ENCODE measurements around the gene CERK.

CERK gene

DNA sequence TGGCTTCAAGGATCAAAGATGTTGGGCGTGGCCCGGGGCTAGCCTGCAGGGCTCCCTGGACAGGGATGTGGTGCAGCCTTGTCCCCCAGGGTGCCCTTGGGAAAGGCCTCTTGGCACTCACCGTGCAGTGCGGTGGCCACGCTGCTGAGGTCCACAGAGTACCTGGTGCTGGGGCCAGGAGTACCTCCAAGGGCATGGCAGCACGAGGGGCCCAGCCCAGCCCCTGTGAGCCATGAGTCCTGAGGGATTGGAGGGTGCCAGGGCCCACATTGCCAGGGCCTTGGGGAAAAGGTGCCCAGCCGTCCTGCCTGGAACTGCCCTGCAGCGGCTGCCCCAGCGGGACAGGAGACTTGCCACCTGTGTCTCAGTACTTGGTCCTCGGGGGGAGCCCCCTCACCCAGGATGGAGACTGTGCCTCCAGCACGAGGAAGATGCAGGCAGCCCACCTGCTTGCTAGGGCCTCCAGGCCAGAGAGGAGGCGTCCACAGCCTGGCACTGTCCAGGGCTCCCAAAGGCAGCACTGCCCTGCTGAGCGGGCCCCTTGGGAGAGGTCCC lies 73.7 kb downstream of the CERK start:
- FAIRE-seq (no peak), DNase-seq (ENCODE audit: low spot score) (no peak)

DNA sequence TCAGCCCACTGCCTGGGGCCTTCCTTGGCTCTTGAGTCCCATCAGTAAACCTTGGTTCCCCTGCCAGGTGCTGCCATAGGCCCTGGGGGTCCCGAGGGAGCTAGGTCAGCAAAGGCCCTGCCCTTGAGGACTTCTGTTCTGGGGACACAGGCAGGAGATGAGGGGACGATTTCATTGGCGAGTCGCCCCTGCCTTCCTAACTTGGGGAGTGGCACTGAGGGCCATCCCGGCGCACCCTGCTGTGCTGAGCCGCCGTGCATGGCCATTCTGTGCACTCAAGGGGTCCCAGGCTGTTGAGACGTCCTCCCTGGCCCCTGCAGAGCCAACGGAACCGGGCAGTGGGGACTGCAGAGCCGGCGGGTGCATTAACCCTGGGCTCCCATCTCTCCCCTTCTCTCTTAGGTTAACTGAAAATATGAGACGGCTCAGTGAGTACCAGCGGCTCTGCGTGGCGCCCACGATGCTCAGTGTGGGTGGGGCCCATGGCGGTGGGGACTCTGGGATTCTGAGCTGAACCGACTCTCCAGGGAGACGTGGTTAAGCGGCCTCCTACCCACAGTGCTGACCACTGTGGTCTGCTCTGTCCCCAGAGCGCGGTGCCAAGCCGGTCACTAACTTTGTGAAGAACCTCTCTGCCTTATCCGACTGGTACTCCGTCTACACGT lies 74.5 kb downstream of the CERK start:
- FAIRE-seq (no peak), DNase-seq (ENCODE audit: low spot score) (no peak)

DNA sequence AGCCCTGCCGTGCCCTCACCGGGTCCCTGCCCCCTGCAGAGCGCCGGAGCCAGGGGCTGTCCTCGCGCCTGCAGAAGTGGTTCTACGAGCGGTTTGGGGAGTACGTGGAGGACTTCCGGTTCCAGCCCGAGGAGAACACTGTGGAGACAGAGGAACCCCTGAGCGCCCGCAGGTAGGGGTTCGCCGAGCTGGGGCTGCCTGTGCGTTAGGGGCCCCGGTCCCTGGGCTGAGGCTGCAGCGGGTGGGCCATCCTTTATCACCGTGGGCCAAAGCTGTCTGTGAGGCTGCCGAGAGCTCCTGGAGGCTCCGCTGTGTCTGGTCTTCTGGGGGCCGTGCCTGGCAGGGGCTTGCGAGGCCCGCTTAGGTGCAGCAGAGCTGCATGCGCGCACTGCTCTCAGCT lies 75.1 kb downstream of the CERK start:
- FAIRE-seq: no peak
- DNase-seq (ENCODE audit: low spot score): no peak

DNA sequence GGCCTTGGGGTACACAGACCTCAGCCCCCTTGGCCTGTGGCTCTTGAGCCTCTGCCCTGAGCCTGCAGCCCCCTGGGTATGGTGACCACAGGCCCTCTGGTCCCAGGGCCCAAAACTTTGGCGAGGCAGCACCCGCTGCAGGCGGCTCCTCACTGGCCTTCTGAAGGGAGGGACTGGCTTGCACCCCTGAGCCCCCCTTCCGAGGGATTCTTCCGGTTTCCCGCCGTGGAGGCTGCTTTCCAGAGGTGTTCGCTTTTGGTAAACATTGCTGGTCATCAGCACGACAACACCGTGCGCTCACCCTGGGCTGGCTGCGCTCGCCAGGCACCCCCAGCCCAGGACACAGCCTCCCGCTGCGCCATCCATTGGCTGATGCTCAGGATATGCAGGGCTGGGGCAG lies 75.8 kb downstream of the CERK start:
- FAIRE-seq (no peak), DNase-seq (ENCODE audit: low spot score) (no peak)

- DNase-seq (ENCODE audit: low spot score) (peak; percentile 7), FAIRE-seq (no peak)
Observed at GRCh38 chr22:46661221-46661851, 76.7 kb downstream of the CERK start.

- DNase-seq (ENCODE audit: low spot score): no peak
- no peak for FAIRE-seq
Observed at GRCh38 chr22:46660604-46661201, 77.3 kb downstream of the CERK start.

DNA sequence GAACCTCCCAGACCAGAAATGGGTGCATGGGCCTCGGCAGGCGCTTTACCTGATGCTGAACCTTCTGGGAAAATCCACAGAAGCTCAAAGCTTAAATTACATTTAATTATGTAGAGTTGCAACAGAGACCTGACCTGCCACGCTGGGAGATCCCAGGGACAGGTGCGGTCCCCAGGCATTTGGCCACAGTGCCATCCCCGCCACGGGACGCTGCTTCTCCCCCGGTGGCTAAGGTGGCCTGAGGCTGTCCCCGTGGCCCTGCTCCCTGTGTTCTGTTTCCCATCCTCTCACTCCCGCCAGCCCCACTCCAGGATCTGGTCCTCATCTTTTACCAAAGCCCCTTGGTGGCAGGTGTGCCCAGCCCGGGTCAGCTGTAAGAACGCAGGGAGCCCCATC lies 78.3 kb downstream of the CERK start:
- FAIRE-seq (no peak), DNase-seq (ENCODE audit: low spot score) (no peak)

- FAIRE-seq: no peak
- DNase-seq (ENCODE audit: low spot score): no peak
Observed at GRCh38 chr22:46659059-46659790, 78.8 kb downstream of the CERK start.

DNA sequence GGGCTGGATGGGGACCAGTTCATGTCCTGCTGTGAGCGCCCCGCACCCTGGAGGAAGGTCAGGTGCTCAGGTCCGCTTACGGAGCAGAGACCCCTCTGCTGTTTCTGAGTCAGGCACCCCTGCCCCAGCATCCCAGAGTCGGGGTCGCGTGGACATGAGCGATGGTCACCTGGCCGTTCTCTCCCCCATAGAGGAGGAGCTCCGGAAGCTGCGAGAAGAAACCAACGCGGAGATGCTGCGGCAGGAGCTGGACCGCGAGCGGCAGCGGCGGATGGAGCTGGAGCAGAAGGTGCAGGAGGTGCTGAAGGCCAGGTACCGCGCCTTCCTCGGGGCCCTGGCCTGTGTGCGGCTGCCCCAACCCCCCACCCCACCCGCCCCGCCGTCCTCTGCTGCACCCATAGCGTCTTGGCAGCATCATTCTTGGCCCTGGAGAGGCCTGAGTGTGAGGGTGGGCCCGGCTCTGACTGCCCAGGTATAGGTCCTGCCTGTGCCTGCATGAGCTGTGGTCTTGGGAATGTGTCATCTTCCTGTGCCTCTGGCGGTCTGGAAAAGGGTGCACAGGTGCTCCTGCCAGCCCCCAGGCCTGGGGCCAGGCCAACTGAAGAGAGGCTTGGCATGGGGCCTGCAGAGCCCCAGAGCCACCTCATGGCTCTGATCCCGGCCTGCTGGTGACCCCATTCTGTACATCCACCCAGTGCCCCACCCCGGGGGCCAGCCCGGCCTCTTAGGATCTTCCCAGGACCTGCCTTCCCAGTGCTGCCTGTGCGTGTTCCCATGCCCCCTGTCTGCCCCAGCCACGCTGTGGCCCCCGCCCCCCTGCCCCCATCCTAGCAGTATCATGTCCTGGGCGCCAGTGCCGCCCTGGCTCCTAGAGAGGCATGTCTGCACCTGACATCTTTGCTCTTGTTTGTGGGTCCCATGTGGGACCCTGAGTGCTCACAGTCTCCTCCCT lies 79.8 kb downstream of the CERK start:
- FAIRE-seq: no peak
- no peak for DNase-seq (ENCODE audit: low spot score)

DNA sequence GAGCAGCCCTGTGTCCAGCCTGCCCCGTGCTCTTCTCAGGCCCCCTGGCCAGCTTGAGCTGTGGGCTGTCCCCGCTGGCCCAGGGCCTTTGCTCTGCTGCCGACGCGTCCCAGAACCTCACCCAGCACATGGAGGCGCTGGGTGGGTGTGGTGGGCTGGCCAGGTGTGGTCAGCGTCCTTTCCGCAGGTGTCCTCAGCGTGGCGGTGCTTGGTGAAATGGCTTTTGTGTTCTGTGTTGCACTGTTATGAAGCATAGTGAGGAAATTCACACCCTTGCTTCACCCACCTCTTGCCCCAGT lies 80.4 kb downstream of the CERK start:
- FAIRE-seq (no peak), DNase-seq (ENCODE audit: low spot score) (no peak)

DNA sequence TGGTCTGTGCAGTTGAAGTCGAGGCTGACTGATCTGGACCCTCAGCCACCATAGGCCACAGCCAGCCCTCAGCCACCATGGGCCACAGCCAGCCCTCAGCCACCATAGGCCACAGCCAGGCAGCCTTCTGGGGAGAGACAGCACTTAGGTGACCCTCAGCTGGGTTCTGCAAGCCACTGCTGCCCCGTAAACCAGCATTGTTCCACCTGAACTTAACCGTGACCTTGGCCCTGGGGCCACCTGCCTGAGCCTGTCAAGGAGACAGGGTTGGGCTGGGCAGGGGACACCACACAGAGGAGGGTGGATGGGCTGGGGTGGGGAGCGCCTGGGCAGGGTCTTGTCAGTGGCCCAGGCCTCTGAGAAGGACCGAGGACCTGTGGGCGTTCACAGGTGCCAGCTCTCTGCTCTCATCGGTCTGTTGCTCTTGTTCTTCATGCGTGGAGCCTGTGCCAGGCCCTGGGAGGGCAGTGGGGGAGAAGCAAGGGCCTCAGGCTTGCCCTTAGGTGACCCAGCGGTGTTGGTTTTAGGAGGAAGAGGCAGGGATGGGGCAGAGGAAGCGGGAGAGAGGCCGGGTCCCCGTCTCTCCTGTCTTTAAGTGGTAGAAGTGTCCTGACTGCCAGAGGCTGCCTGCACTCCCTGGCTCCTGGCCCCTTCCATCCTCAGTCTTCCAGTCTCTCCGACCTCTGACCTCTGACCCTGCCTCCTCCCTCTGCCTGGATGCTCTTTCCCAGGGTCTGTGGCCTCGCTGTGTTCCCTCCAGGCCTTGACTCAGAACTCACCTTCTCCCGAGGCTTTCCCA lies 81.0 kb downstream of the CERK start:
- DNase-seq (ENCODE audit: low spot score): no peak
- FAIRE-seq: no peak

- no peak for DNase-seq (ENCODE audit: low spot score)
- FAIRE-seq: no peak
Observed at GRCh38 chr22:46655861-46656608, 82.0 kb downstream of the CERK start.

- FAIRE-seq (no peak), DNase-seq (ENCODE audit: low spot score) (no peak)
Observed at GRCh38 chr22:46654927-46655595, 83.0 kb downstream of the CERK start.

GRCh38 chr22:46654426-46654825 lies 83.6 kb downstream of the CERK start:
- DNase-seq (ENCODE audit: low spot score) (no peak), FAIRE-seq (no peak)

DNA sequence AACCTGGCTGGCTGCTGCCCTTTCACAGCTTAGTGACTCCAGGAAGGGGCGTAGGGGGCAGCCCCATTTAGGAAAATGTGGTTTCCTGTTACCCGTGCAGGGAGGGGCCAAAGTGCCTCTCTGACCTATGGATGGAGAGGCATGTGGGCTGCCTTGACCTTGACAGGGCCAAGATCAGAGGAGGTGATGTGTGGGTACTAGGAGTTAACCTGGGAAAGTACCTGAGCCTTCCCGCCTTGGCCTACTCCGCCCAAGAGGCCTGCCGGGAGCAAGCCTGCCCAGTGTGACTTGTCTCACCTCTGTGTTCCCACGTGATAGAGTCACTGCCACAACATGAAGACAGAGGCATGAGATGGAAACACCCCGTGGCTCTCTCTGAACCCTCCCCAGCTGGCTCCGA lies 84.5 kb downstream of the CERK start:
- FAIRE-seq (no peak), DNase-seq (ENCODE audit: low spot score) (no peak)

GRCh38 chr22:46652847-46653331 lies 85.2 kb downstream of the CERK start:
- DNase-seq (ENCODE audit: low spot score) (no peak), FAIRE-seq (no peak)

DNA sequence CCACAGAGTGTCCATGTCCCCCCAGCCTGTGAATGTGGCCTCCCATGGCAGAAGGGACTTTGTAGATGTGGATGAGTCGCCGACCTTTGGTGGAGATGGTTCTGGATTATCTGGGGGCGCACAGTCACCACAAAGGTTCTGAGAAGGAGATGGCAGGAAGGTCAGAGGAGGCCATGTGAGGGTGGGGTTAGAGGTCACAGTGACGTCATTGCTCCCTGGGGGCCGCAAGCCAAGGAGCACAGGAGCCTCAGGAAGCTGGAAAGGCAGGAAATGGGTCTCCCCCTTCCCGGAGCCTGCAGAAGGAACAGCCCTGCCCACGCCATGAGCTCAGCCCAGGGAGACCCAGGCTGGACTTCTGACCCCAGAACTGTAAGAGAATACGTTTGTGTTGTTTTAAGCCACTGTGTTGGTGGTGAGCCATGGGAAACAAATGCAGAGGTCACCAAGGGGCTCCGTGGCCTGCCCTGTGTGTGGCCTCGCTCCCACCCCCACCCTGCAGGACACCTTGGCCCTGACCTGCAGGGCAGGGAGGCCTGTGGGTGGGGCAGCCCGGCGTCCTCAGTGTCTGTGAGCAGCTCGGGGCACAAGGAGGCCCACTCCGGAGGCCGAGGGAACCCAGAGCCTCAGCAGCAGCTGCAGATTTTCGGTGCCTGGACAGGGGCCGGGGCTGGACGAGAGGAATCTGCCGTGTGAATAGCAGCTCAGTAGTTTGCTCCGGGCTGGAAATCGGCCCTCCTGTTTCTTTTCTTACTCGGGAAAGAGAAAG lies 85.8 kb downstream of the CERK start:
- FAIRE-seq (no peak), DNase-seq (ENCODE audit: low spot score) (peak; percentile 47)

DNA sequence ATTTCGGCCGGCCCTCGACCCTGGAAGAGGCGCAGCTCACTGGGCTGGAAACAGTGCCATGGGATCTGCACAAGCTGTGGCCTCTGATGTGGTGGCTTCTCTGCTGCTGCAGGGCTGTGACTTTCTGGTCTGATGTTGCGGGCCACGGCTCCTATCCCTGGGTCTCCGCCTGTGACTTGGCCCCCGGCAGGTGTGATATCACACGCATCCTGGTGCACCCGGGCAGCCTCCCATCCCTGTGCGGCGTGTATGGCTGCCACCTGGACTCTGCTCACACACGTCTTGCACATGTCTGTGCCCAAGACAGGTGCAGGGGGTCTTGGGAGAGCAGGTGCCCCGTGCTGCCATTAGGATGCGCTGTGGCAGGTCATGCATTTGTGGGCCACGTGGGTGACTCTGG lies 86.7 kb downstream of the CERK start:
- FAIRE-seq: no peak
- DNase-seq (ENCODE audit: low spot score): no peak

Data from RCC 7860 (cell line).